Osteoblast (primary cell): ENCODE data around the gene MEPCE. TPM values are rescaled to one million over a fixed set of nuclear protein-coding genes. Genes with fewer than 3 reads are reported as not detected.

Experiments used
- DNase-seq: peaks from one replicate; pipeline ENCODE4 v3.0.0; 2011; ENCODE audit warnings: low spot score, mixed read lengths; ENCODE audit not compliant: insufficient read length; ENCODE audit errors: missing footprints
- H2AFZ ChIP-seq: 2 replicates; pipeline ENCODE4 v1.6.0; 2011; ENCODE audit warnings: mild to moderate bottlenecking, low read length
- H3K27ac ChIP-seq: 2 replicates; pipeline ENCODE4 v1.5.1; 2011; ENCODE audit warnings: mild to moderate bottlenecking, low read depth, low read length, moderate library complexity
- H3K27me3 ChIP-seq: 2 replicates; pipeline ENCODE4 v1.6.0; 2012; ENCODE audit warnings: mild to moderate bottlenecking, control low read depth, inconsistent platforms, low read length, moderate library complexity; ENCODE audit not compliant: insufficient read depth
- H3K36me3 ChIP-seq: 2 replicates; pipeline ENCODE4 v1.5.1; 2011; ENCODE audit warnings: mild to moderate bottlenecking, low read length, control low read depth, moderate library complexity; ENCODE audit not compliant: insufficient read depth
- H3K4me1 ChIP-seq: 2 replicates; pipeline ENCODE4 v1.5.1; 2011; ENCODE audit warnings: mild to moderate bottlenecking, low read length, control low read depth, moderate library complexity; ENCODE audit not compliant: insufficient read depth
- H3K4me2 ChIP-seq: 2 replicates; pipeline ENCODE4 v1.6.0; 2011; ENCODE audit warnings: mild to moderate bottlenecking, low read length; ENCODE audit not compliant: insufficient read depth
- H3K4me3 ChIP-seq: fragments of 200-600 bp; sonication (generic); 3 replicates; pipeline ENCODE4 v1.5.1; 2012; ENCODE audit warnings: mild to moderate bottlenecking, low read length, inconsistent platforms; ENCODE audit not compliant: insufficient read depth
- H3K79me2 ChIP-seq: 2 replicates; pipeline ENCODE4 v1.6.0; 2012; ENCODE audit warnings: mild to moderate bottlenecking, low read length, control low read depth, inconsistent platforms; ENCODE audit not compliant: insufficient read depth
- H3K9me3 ChIP-seq: 2 replicates; pipeline ENCODE4 v1.5.1; 2011; ENCODE audit warnings: low read depth, low read length, control low read depth
- H4K20me1 ChIP-seq: 2 replicates; pipeline ENCODE4 v1.6.0; 2012; ENCODE audit warnings: mild to moderate bottlenecking, low read length, control low read depth; ENCODE audit not compliant: insufficient read depth
- CTCF ChIP-seq: IDR thresholded peaks from 2 replicates; pipeline ENCODE4 v1.5.1; 2011; ENCODE audit warnings: mild to moderate bottlenecking, low read depth, low read length, moderate library complexity; ENCODE audit errors: extremely low read depth
- total RNA-seq: library from RNA; depleted of rRNA; stranded (reverse); fragments of >200 nt; gene quantifications from 2 replicates; pipeline ENCODE4 v1.2.3, GENCODE V29; 2012

Gene MEPCE
- total RNA-seq, 1 donor: 29.7 TPM

- no peak overlapping the region for H3K4me2 ChIP-seq
- H3K27me3 ChIP-seq: no peaks in the 10 kb centered on the region
- no peak for TF ChIP-seq CTCF
- peaks cover 28% of the 10 kb centered on the region for H3K4me1 ChIP-seq
- DNase-seq: no peak
- no peak overlapping the region for H3K27ac ChIP-seq
- no peaks in the 10 kb centered on the region for H3K9me3 ChIP-seq
- H3K79me2 ChIP-seq: no peaks in the 10 kb centered on the region
- H4K20me1 ChIP-seq: no peaks in the 10 kb centered on the region
- no peaks in the 10 kb centered on the region for H3K36me3 ChIP-seq
- H2AFZ ChIP-seq: no peak overlapping the region
- no peak overlapping the region for H3K4me3 ChIP-seq
Observed at GRCh38 chr7:100441641-100442535, 12.3 kb downstream of the MEPCE start.

- H3K9me3 ChIP-seq: no peaks in the 10 kb centered on the region
- no peak overlapping the region for H3K4me2 ChIP-seq
- no peaks in the 10 kb centered on the region for H3K36me3 ChIP-seq
- H3K79me2 ChIP-seq: no peaks in the 10 kb centered on the region
- no peak overlapping the region for H2AFZ ChIP-seq
- peaks cover 28% of the 10 kb centered on the region for H3K4me1 ChIP-seq
- TF ChIP-seq CTCF: no peak
- H3K27me3 ChIP-seq: no peaks in the 10 kb centered on the region
- H3K4me3 ChIP-seq: no peak overlapping the region
- peak overlapping the region; percentile 75 for H3K27ac ChIP-seq
- DNase-seq: peak; percentile 50
- no peaks in the 10 kb centered on the region for H4K20me1 ChIP-seq
Observed at GRCh38 chr7:100443096-100443840, 13.6 kb downstream of the MEPCE start.

- H3K27ac ChIP-seq: peak overlapping the region; percentile 75
- H3K36me3 ChIP-seq: no peaks in the 10 kb centered on the region
- no peaks in the 10 kb centered on the region for H3K27me3 ChIP-seq
- peaks cover 22% of the 10 kb centered on the region for H3K4me1 ChIP-seq
- no peaks in the 10 kb centered on the region for H3K9me3 ChIP-seq
- H2AFZ ChIP-seq: peak overlapping the region; percentile 85
- no peak overlapping the region for H3K4me3 ChIP-seq
- no peaks in the 10 kb centered on the region for H4K20me1 ChIP-seq
- H3K4me2 ChIP-seq: no peak overlapping the region
- no peak for TF ChIP-seq CTCF
- no peaks in the 10 kb centered on the region for H3K79me2 ChIP-seq
- DNase-seq: peak; percentile 94
Observed at GRCh38 chr7:100444311-100445278, 15.0 kb downstream of the MEPCE start.
